GM21619 (cell line): ENCODE results near the gene BNC2.

ENCODE experiments used
- ATAC-seq: cut with Tn5 transposase; IDR thresholded peaks from one replicate; pipeline ENCODE4 v1.9.1; 2021; ENCODE audit not compliant: unreplicated experiment

The BNC2 gene

GRCh38 chr9:16869131-16869881, 1.2 kb downstream of the BNC2 start:
- ATAC-seq: no peak

GRCh38 chr9:16868701-16869100, 1.8 kb downstream of the BNC2 start:
- no peak for ATAC-seq

- ATAC-seq: no peak
Measured at GRCh38 chr9:16867576-16868311, 2.7 kb downstream of the BNC2 start.

- no peak for ATAC-seq
Measured at GRCh38 chr9:16866587-16866986, 3.9 kb downstream of the BNC2 start.

- no peak for ATAC-seq
Measured at GRCh38 chr9:16864649-16865434, 5.6 kb downstream of the BNC2 start.

GRCh38 chr9:16848179-16848578, 22.3 kb downstream of the BNC2 start:
- ATAC-seq: no peak

- ATAC-seq: no peak
Measured at GRCh38 chr9:16846986-16847385, 23.5 kb downstream of the BNC2 start.

GRCh38 chr9:16846367-16846766, 24.1 kb downstream of the BNC2 start:
- no peak for ATAC-seq

GRCh38 chr9:16834817-16835216, 35.7 kb downstream of the BNC2 start:
- no peak for ATAC-seq

- ATAC-seq: no peak
Measured at GRCh38 chr9:16833296-16833835, 37.1 kb downstream of the BNC2 start.

GRCh38 chr9:16832101-16832500, 38.4 kb downstream of the BNC2 start:
- ATAC-seq: no peak

GRCh38 chr9:16830806-16831205, 39.7 kb downstream of the BNC2 start:
- ATAC-seq: no peak

GRCh38 chr9:16828340-16829281, 41.9 kb downstream of the BNC2 start:
- ATAC-seq: no peak

- no peak for ATAC-seq
Measured at GRCh38 chr9:16825971-16826625, 44.4 kb downstream of the BNC2 start.

GRCh38 chr9:16825331-16825725, 45.1 kb downstream of the BNC2 start:
- no peak for ATAC-seq

GRCh38 chr9:16824545-16825330, 45.7 kb downstream of the BNC2 start:
- no peak for ATAC-seq

GRCh38 chr9:16823906-16824305, 46.6 kb downstream of the BNC2 start:
- ATAC-seq: no peak

- ATAC-seq: no peak
Measured at GRCh38 chr9:16821344-16821743, 49.1 kb downstream of the BNC2 start.

GRCh38 chr9:16817514-16817913, 53.0 kb downstream of the BNC2 start:
- ATAC-seq: no peak
